Fibroblast of lung (primary cell): ENCODE measurements around the gene REV1. TPM values are rescaled to one million over a fixed set of nuclear protein-coding genes. Genes with fewer than 3 reads are reported as not detected.
A peak's percentile ranks its signal among the peaks of the same experiment; 100 is the strongest.

Experiments
- DNase-seq, 2 donors: peaks; one replicate each; pipeline versions ENCODE4 v3.0.0 to v3.0.0-alpha.2; 2010; ENCODE audit warnings: low read depth in 2 of 2
- H2AFZ ChIP-seq: 2 replicates; pipeline ENCODE4 v1.5.1; 2012; ENCODE audit warnings: low read length, control low read depth, inconsistent platforms
- H3K27ac ChIP-seq: 2 replicates; pipeline ENCODE4 v1.5.1; 2011; ENCODE audit warnings: low read length, control low read depth; ENCODE audit not compliant: insufficient read depth
- H3K27me3 ChIP-seq: 2 replicates; pipeline ENCODE4 v1.5.1; 2011; ENCODE audit warnings: mild to moderate bottlenecking, low read length; ENCODE audit not compliant: control insufficient read depth, insufficient read depth
- H3K36me3 ChIP-seq: 2 replicates; pipeline ENCODE4 v1.5.1; 2011; ENCODE audit warnings: low read length; ENCODE audit not compliant: control insufficient read depth, insufficient read depth
- H3K4me1 ChIP-seq: 2 replicates; pipeline ENCODE4 v1.5.1; 2011; ENCODE audit warnings: low read length; ENCODE audit not compliant: control insufficient read depth, insufficient read depth; ENCODE audit errors: extremely low read depth
- H3K4me2 ChIP-seq: 2 replicates; pipeline ENCODE4 v1.5.1; 2011; ENCODE audit warnings: low read length, control low read depth; ENCODE audit not compliant: insufficient read depth; ENCODE audit errors: extremely low read depth
- H3K4me3 ChIP-seq, 4 experiments: fragments of 200-600 bp in 1 of 4; sonication (generic) in 1 of 4; replicated peaks in 1 of 4; 2 replicates each; pipeline ENCODE4 v1.5.1; 2011 to 2016; ENCODE audit warnings: low read length in 4 of 4, low read depth in 3 of 4, mild to moderate bottlenecking in 3 of 4, control low read depth in 2 of 4, inconsistent platforms in 1 of 4, mixed read lengths in 1 of 4; ENCODE audit not compliant: insufficient read depth in 1 of 4; ENCODE audit errors: control extremely low read depth in 1 of 4
- H3K79me2 ChIP-seq: 2 replicates; pipeline ENCODE4 v1.5.1; 2012; ENCODE audit warnings: mild to moderate bottlenecking, low read length, inconsistent platforms; ENCODE audit not compliant: control insufficient read depth, insufficient read depth
- H3K9ac ChIP-seq: 2 replicates; pipeline ENCODE4 v1.5.1; 2011; ENCODE audit warnings: mild to moderate bottlenecking, low read length, control low read depth; ENCODE audit not compliant: insufficient read depth
- H3K9me3 ChIP-seq: 2 replicates; pipeline ENCODE4 v1.5.1; 2012; ENCODE audit warnings: low read depth, low read length; ENCODE audit not compliant: control insufficient read depth, insufficient read depth
- H4K20me1 ChIP-seq: 2 replicates; pipeline ENCODE4 v1.5.1; 2011; ENCODE audit warnings: low read length; ENCODE audit not compliant: control insufficient read depth, insufficient read depth; ENCODE audit errors: extremely low read depth
- EZH2 ChIP-seq: IDR thresholded peaks from 2 replicates; pipeline ENCODE4 v1.5.1; 2012; ENCODE audit warnings: low read length, control low read depth, mild to moderate bottlenecking; ENCODE audit errors: missing control alignments
- polyA plus RNA-seq, 2 donors: library from polyadenylated mRNA; depleted of rRNA in 1 of 2; stranded (reverse) in 1 of 2; unstranded in 1 of 2; fragments of >200 nt; gene quantifications; 2 replicates each; pipeline ENCODE4 v1.2.1, GENCODE V29; 2011 to 2012; ENCODE audit warnings: missing spikeins in 1 of 2
- total RNA-seq: library from RNA; depleted of rRNA; stranded (reverse); fragments of >200 nt; gene quantifications from 2 replicates; pipeline ENCODE4 v1.2.1, GENCODE V29; 2014
- TF ChIP-seq, protein P1 (sequence below), 2 donors: IDR thresholded peaks in 1 of 2; conservative IDR thresholded peaks in 1 of 2; 1 replicate in 1 of 2; 2 replicates in 1 of 2; pipeline ENCODE4 v1.5.1; 2011 to 2012; ENCODE audit warnings: low read length in 2 of 2, control low read depth in 1 of 2, inconsistent platforms in 1 of 2, low read depth in 1 of 2, mild to moderate bottlenecking in 1 of 2

REV1 gene
- total and polyA plus RNA-seq, 2 donors (not counting 1 experiment from before 2014, with no cell fraction given), result 19.3 to 39.3 TPM

DNA sequence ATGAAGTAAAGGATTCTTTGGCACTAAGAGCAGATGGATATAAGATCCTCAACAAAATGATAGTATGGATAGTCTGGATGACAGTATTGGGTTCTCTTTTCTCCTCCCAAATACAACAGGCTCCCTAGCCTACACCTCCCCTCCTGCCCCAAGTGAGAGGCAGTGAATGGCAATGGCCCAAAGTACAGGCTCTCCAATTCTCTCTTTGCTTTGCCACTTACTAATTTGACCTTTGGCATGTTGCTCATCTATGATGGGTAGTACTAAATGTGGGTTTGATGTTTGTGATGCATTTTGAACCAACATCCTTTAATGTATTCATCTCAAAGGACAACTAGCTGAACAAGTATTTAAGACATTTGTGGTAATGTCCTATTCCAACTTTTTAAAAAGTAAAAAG is 86.7 kb downstream of the REV1 start:
- no peak overlapping the region for H3K4me3 ChIP-seq
- H4K20me1 ChIP-seq, result no peaks in the 10 kb centered on the region
- no peak overlapping the region for H3K4me2 ChIP-seq
- DNase-seq, result peak in 1 of 2 donors; percentile 10
- no peaks in the 10 kb centered on the region for H3K4me1 ChIP-seq
- no peaks in the 10 kb centered on the region for H3K27me3 ChIP-seq
- no peaks in the 10 kb centered on the region for H3K79me2 ChIP-seq
- no peak overlapping the region for H3K9ac ChIP-seq
- peaks cover 15% of the 10 kb centered on the region for H3K36me3 ChIP-seq
- TF ChIP-seq, protein P1, sequence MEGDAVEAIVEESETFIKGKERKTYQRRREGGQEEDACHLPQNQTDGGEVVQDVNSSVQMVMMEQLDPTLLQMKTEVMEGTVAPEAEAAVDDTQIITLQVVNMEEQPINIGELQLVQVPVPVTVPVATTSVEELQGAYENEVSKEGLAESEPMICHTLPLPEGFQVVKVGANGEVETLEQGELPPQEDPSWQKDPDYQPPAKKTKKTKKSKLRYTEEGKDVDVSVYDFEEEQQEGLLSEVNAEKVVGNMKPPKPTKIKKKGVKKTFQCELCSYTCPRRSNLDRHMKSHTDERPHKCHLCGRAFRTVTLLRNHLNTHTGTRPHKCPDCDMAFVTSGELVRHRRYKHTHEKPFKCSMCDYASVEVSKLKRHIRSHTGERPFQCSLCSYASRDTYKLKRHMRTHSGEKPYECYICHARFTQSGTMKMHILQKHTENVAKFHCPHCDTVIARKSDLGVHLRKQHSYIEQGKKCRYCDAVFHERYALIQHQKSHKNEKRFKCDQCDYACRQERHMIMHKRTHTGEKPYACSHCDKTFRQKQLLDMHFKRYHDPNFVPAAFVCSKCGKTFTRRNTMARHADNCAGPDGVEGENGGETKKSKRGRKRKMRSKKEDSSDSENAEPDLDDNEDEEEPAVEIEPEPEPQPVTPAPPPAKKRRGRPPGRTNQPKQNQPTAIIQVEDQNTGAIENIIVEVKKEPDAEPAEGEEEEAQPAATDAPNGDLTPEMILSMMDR (conservative IDR thresholded peaks at IDR 0.05 in 1 of 2, IDR thresholded peaks at IDR 0.05 in 1 of 2; ENCODE audit: low read depth in 1 of 2, low read length in 2 of 2), result no peak
- no peak for TF ChIP-seq EZH2
- H3K27ac ChIP-seq, result no peak overlapping the region
- H2AFZ ChIP-seq, result no peak overlapping the region
- no peaks in the 10 kb centered on the region for H3K9me3 ChIP-seq

DNA sequence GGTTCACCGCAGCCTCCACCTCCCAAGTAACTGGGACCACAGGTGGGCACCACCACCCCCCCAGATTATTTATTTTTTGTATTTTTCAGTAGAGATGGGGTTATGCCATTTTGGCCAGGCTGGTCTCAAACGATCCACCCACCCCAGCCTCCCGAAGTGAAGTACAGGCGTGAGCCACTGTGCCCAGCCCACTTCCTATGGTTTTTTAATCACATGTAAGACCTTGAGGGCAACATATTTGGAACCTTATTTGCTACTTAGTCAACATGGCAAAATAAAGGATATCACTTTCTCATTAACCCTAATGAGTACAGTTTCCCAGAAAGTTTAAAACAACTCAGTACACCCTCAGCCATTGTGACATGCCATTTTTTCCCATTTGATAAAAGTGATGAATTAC is 88.0 kb downstream of the REV1 start:
- Histone ChIP-seq H3K9ac (no peak overlapping the region), H3K27ac (no peak overlapping the region), H3K79me2 (no peaks in the 10 kb centered on the region), H4K20me1 (no peaks in the 10 kb centered on the region), H3K4me1 (no peaks in the 10 kb centered on the region), H3K27me3 (no peaks in the 10 kb centered on the region), H3K4me2 (no peak overlapping the region), H3K36me3 (peaks cover 14% of the 10 kb centered on the region), H2AFZ (no peak overlapping the region), H3K9me3 (no peaks in the 10 kb centered on the region), H3K4me3 (no peak overlapping the region)
- no peak for TF ChIP-seq EZH2
- TF ChIP-seq, protein P1 (conservative IDR thresholded peaks at IDR 0.05 in 1 of 2, IDR thresholded peaks at IDR 0.05 in 1 of 2; ENCODE audit: low read depth in 1 of 2, low read length in 2 of 2), result no peak
- no peak for DNase-seq

DNA sequence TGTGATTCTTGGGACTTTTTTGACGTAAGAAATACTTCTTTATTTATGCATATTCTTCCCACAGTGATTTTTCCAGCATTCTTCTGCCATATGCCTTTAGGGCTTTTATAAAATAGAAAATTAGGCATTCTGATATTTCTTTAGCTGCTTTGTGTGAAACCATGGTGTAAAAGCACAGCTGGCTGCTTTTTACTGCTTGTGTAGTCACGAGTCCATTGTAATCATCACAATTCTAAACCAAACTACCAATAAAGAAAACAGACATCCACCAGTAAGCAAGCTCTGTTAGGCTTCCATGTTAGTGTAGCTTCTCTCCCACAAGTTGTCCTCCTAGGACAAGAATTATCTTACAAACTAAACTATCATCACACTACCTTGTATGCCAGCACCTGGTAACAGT is 90.0 kb downstream of the REV1 start:
- no peaks in the 10 kb centered on the region for H3K79me2 ChIP-seq
- no peaks in the 10 kb centered on the region for H3K27me3 ChIP-seq
- H2AFZ ChIP-seq, result no peak overlapping the region
- no peaks in the 10 kb centered on the region for H4K20me1 ChIP-seq
- H3K27ac ChIP-seq, result no peak overlapping the region
- TF ChIP-seq, protein P1 (conservative IDR thresholded peaks at IDR 0.05 in 1 of 2, IDR thresholded peaks at IDR 0.05 in 1 of 2; ENCODE audit: low read depth in 1 of 2, low read length in 2 of 2), result no peak
- no peak for TF ChIP-seq EZH2
- no peak overlapping the region for H3K4me2 ChIP-seq
- no peak for DNase-seq
- H3K9ac ChIP-seq, result no peak overlapping the region
- H3K36me3 ChIP-seq, result peaks cover 15% of the 10 kb centered on the region
- no peaks in the 10 kb centered on the region for H3K4me1 ChIP-seq
- H3K9me3 ChIP-seq, result no peaks in the 10 kb centered on the region
- no peak overlapping the region for H3K4me3 ChIP-seq
